ENCODE data around the gene RNF8. TPM values are rescaled to one million over a fixed set of nuclear protein-coding genes. Genes with fewer than 3 reads are reported as not detected.

RNF8 gene
- total RNA-seq, 4 donors from 2014 or later, result 8.0 to 18.4 (median 16.0) TPM

DNA sequence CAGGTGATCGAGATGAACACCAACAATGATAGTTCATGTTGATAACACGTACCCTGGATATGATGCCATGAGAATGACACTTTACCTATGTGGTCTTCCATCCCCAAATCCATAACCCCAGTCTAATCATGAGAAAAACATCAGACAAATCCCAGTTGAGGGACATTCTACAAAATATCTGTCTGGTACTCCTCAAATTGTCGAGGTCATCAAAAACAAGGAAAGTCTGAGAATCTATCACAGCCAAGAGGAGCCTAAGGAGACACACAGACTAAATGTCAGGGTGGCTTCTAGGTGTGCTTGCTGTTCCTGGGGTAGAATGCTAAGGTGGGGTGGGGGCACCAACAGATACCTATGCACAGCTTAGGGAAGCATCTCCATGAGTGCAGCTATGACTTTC lies 2.8 kb upstream of the RNF8 start:
- no peak overlapping the region for H3K4me3 ChIP-seq (replicated peaks in 1 of 3)

DNA sequence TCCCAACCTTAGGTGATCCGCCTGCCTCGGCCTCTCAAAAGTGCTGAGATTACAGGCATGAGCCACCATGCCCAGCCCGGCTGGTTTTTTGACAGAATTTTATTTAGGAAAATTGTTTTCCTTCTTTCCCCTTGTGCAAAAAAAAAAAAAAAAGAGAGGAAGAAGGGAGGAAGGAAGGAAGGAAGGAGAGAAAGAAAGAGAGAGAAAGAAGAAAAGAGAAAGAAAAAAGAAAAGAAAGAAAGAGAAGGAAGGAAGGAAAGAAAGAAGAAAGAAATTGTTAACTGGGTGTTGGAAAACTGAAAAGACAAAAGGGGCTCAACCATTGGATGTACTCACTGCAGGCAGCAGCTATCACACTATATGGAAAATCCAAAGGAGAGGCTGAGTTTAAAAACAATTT lies 1.4 kb upstream of the RNF8 start:
- H3K27ac ChIP-seq, result no peak overlapping the region
- H3K4me1 ChIP-seq, result peaks cover 0 to 8% of the 10 kb centered on the region in 2 donors
- H3K4me3 ChIP-seq (replicated peaks in 1 of 3), result no peak overlapping the region
- no peaks in the 10 kb centered on the region for H3K9me3 ChIP-seq
- no peaks in the 10 kb centered on the region for H3K27me3 ChIP-seq
- intact Hi-C loops (cut with DNase I), result no loop called here
- H3K36me3 ChIP-seq, result no peaks in the 10 kb centered on the region
- no peak for DNase-seq
- WGBS, 2 donors, result 91 to 96% methylated on average over 3 of the region's 3 CpGs
- TF ChIP-seq, protein P1, sequence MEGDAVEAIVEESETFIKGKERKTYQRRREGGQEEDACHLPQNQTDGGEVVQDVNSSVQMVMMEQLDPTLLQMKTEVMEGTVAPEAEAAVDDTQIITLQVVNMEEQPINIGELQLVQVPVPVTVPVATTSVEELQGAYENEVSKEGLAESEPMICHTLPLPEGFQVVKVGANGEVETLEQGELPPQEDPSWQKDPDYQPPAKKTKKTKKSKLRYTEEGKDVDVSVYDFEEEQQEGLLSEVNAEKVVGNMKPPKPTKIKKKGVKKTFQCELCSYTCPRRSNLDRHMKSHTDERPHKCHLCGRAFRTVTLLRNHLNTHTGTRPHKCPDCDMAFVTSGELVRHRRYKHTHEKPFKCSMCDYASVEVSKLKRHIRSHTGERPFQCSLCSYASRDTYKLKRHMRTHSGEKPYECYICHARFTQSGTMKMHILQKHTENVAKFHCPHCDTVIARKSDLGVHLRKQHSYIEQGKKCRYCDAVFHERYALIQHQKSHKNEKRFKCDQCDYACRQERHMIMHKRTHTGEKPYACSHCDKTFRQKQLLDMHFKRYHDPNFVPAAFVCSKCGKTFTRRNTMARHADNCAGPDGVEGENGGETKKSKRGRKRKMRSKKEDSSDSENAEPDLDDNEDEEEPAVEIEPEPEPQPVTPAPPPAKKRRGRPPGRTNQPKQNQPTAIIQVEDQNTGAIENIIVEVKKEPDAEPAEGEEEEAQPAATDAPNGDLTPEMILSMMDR (IDR thresholded peaks at IDR 0.05), result no peak
- no peak for TF ChIP-seq POLR2A (IDR thresholded peaks at IDR 0.05)

More for the DNA sequence above, 2.8 kb upstream of the RNF8 start:
- no peak for TF ChIP-seq POLR2A (IDR thresholded peaks at IDR 0.05)
- TF ChIP-seq, protein P1 (IDR thresholded peaks at IDR 0.05), result no peak
- intact Hi-C loops (cut with DNase I), result no loop called here
- peaks cover 0 to 8% of the 10 kb centered on the region in 2 donors for H3K4me1 ChIP-seq
- no peak overlapping the region for H3K27ac ChIP-seq
- no peaks in the 10 kb centered on the region for H3K27me3 ChIP-seq
- DNase-seq, result no peak
- no peaks in the 10 kb centered on the region for H3K36me3 ChIP-seq
- no peaks in the 10 kb centered on the region for H3K9me3 ChIP-seq
- WGBS, 2 donors, result 90 to 97% methylated on average over 3 of the region's 3 CpGs

DNA sequence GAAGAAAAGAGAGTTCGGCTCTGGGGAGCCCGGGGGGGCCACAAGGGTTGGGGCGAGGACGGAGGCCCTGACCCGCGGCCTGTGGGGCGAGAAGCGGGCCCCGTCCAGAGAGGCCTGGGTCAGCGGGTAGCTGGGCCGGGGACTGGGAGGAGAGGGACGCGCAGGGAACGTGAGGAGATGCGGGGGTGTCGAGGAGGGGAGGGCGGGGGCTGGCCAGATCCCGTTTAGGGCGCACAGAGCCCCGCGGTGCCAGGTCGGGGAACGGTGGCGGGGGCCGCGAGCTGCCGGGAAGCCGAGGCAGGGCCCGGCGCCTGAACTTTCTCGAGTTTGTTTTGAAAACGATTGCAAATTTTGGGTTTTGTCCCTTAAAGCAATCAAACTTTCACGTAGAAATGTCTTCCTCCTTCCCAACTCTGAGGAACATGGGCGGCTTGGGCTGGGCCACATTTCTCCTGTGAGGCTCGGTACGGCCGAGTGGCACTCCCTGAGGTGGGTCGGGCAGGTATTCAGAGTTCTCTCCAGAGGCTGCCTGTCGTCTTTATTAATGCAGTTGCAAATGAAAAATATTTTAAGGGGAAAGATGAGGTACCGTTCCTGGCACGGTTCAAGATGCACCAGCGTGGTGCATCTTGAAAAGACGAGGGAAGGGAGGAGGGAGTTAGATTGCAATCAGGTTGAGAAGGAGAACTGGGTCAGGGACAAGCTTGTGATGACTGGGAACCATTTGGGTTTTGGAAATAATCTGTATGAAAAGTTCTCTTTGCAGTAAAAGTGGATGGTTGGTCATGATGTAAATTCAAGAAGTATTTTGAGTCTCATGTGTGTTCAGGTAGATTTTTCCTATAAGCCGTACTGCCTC lies 972 bp downstream of the RNF8 start:
- H3K9me3 ChIP-seq, result no peaks in the 10 kb centered on the region
- H3K36me3 ChIP-seq, result no peaks in the 10 kb centered on the region
- no peak for TF ChIP-seq POLR2A (IDR thresholded peaks at IDR 0.05)
- TF ChIP-seq, protein P1 (IDR thresholded peaks at IDR 0.05), result no peak
- peak overlapping the region in 1 of 3 donors; percentile 47 for H3K27ac ChIP-seq
- peak; percentile 10 to 25 for DNase-seq
- intact Hi-C loops (cut with DNase I), result no loop called here
- peaks cover 0 to 8% of the 10 kb centered on the region in 2 donors for H3K4me1 ChIP-seq
- H3K27me3 ChIP-seq, result no peaks in the 10 kb centered on the region
- 7% methylated on average over 44 of the region's 44 CpGs for WGBS, 2 donors
- peak overlapping the region; percentile 37 to 87 (median 83) for H3K4me3 ChIP-seq (replicated peaks in 1 of 3)

DNA sequence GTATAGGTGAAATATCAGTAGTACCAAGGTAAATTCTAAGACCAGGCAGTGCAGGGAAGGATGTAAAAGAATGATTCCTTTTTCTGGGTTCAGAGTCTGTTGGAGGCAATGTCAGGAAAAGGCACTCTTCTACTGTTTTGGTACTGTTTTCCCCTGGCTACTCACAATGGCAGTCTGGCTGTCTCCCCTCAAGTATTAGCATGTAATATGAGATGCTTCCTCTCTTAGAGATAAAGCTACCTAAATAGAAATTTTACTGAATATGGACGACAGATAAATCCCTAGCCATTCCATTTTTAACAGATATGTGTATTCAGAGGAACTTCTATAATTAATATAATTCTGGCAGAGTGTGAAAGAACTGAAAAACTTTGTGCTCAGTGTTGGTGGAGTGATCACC lies 3.5 kb downstream of the RNF8 start:
- Histone ChIP-seq H3K4me3 (replicated peaks in 1 of 3) (no peak overlapping the region), H3K36me3 (peaks cover 0 to 5% of the 10 kb centered on the region in 2 donors), H3K27me3 (no peaks in the 10 kb centered on the region), H3K27ac (no peak overlapping the region), H3K9me3 (no peaks in the 10 kb centered on the region), H3K4me1 (peaks cover 0 to 8% of the 10 kb centered on the region in 2 donors)
- no peak for DNase-seq
- intact Hi-C loops (cut with DNase I), result no loop called here
- no peak for TF ChIP-seq POLR2A (IDR thresholded peaks at IDR 0.05)
- TF ChIP-seq, protein P1 (IDR thresholded peaks at IDR 0.05), result no peak
- WGBS, 2 donors, result 54 to 69% methylated on average over 1 of the region's 1 CpG

DNA sequence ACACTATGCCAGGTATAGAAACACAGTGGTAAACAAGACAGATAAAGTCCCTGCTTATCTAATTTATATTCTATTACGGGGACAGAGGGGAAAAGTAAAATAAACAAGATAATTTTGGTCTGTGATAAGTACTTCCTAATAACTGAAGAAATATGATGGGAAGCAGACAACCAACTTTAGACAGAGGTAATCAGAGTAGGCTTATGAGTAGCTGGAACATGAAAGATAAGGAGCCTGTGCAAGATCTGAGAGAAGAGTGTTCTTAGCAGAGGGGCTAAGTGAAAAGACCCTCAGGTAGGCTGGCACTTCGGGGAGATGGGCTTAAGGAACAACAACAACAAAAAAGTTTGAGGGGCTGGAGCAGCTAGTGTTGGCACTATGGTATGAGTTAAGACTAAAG lies 4.1 kb downstream of the RNF8 start:
- no peaks in the 10 kb centered on the region for H3K27me3 ChIP-seq
- 79 to 84% methylated on average over 2 of the region's 2 CpGs for WGBS, 2 donors
- intact Hi-C loops (cut with DNase I), result no loop called here
- H3K4me3 ChIP-seq (replicated peaks in 1 of 3), result no peak overlapping the region
- peaks cover 0 to 8% of the 10 kb centered on the region in 2 donors for H3K4me1 ChIP-seq
- no peak for TF ChIP-seq POLR2A (IDR thresholded peaks at IDR 0.05)
- TF ChIP-seq, protein P1 (IDR thresholded peaks at IDR 0.05), result no peak
- no peaks in the 10 kb centered on the region for H3K9me3 ChIP-seq
- DNase-seq, result no peak
- H3K27ac ChIP-seq, result no peak overlapping the region
- H3K36me3 ChIP-seq, result peaks cover 0 to 5% of the 10 kb centered on the region in 2 donors
